ENCODE measurements around the gene AMPH.

- TF ChIP-seq, protein P1, sequence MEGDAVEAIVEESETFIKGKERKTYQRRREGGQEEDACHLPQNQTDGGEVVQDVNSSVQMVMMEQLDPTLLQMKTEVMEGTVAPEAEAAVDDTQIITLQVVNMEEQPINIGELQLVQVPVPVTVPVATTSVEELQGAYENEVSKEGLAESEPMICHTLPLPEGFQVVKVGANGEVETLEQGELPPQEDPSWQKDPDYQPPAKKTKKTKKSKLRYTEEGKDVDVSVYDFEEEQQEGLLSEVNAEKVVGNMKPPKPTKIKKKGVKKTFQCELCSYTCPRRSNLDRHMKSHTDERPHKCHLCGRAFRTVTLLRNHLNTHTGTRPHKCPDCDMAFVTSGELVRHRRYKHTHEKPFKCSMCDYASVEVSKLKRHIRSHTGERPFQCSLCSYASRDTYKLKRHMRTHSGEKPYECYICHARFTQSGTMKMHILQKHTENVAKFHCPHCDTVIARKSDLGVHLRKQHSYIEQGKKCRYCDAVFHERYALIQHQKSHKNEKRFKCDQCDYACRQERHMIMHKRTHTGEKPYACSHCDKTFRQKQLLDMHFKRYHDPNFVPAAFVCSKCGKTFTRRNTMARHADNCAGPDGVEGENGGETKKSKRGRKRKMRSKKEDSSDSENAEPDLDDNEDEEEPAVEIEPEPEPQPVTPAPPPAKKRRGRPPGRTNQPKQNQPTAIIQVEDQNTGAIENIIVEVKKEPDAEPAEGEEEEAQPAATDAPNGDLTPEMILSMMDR (IDR thresholded peaks at IDR 0.05) = peak in 4 of 6 experiments; percentile 40 to 52 (median 48)
- no peak for TF ChIP-seq POLR2A (IDR thresholded peaks at IDR 0.05)
These were observed 29.4 kb upstream of the AMPH start for GRCh38 chr7:38660427-38661099.
